ENCODE results near the gene PCGF1. TPM values are rescaled to one million over a fixed set of nuclear protein-coding genes. Genes with fewer than 3 reads are reported as not detected.
A peak's percentile ranks its signal among the peaks of the same experiment; 100 is the strongest.

PCGF1 gene
- total RNA-seq, 2 donors from 2014 or later: 18.4 to 20.2 TPM

DNA sequence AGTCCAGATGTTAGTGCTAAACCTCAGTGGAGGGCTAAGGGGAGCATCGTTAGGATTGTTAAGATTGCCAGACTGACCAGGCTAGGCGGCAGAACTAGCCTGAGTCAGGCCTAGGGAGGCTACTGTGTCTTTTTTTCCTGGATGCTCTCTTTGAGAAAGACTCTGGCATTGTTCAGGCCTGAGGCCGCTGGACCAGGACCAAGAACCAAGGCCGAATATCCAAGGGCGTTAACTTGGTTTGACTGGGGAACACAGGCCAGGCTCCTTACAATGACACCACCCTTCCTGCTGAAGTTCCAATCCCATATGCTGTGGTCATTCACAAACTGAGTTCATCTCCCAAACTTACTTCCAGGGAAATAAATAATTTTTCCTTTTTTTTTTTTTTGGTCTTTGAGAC is 32.8 kb upstream of the PCGF1 start:
- DNase-seq (no peak), ATAC-seq (no peak)
- intact Hi-C loops (cut with DNase I, micrococcal nuclease): no loop called here

DNA sequence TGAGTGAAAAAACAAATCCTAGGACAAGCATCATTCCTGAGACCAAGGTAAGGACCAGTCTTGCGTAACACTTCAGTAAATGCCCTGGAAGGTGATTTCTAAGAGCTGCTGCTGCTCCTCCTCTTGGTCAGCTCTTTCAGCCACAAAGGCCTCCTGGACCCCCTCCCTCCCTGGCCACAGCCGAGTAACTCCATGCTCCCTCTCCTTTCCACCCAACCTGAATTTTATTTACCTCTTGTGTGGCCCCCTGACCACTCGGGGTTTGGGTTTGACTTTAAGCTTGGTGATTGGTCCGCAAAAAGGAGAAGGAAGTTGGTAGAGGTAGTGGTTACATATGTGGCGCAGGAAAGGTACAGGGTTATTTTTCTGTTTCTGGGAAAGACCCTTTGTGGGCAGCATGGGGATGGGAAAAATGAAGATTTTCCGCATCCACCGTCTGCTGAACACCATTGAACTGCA is 31.4 kb upstream of the PCGF1 start:
- intact Hi-C loops (cut with DNase I, micrococcal nuclease): no loop called here
- ATAC-seq: no peak
- DNase-seq: no peak

DNA sequence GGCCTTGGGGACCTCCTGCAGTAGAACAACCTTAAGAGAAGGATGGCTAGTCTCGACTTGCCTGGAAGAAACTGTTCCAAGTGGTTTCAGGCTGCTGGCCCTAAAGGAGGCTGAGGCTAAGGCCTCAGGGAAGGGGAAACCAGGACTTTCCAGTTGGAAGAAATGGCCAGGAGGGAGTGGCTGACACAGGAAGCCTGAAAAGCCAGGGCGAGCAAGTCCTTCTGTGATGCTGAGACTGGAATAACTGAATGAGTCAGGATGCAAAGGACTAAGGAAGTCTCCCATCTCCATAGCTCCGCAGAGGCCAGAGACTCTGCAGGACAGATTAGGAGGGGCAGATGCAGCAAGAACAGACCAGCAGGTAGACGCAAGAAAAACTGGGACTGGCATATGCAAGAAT is 29.6 kb upstream of the PCGF1 start:
- intact Hi-C loops (cut with DNase I, micrococcal nuclease): no loop called here
- no peak for DNase-seq
- no peak for ATAC-seq

DNA sequence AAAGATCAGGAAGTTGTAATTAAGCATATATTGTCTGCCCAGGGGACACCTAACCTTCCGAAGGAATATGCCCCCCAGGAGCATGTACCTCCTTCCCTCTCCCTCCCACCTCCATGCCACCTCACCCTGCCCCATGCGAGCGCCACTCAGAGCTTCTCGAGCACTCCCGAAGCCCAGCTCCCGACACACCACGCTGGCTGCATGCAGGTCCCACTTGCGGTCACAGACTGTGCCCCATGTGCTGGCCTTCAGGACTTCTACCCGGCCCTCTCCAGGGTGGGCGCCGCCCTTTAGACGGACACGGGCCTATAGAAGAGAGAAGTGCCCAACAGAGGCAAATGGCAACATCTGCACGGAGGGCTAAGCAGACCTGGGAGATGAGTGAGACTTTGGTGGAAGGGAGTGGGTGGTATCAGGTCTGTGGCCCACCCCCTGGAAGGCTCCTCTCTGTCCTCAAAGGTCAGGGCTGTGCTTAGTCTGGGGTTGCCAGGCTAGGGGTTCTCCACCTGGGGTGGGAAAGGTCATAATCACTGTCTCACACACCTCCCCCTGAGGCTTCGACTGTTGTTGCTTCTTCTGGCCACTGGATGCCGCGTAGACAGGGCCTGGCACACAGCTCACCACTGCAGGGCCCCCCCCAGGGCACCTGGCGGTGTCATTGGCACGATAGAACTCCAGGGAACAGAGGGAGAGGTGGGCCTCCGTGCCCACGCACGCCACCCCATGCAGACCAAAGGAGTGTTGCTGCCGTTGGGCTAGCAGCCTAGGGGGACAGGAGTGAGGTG is 28.9 kb upstream of the PCGF1 start:
- no peak for DNase-seq

GRCh38 chr2:74535440-74535965 is 28.0 kb upstream of the PCGF1 start:
- ATAC-seq (no peak), DNase-seq (no peak)
- intact Hi-C loops (cut with DNase I, micrococcal nuclease): no loop called here

More for the DNA sequence above, 28.9 kb upstream of the PCGF1 start:
- ATAC-seq: no peak
- intact Hi-C loops (cut with DNase I, micrococcal nuclease): no loop called here

- no peak for ATAC-seq
- no peak for DNase-seq
- intact Hi-C loops (cut with DNase I, micrococcal nuclease): no loop called here
Observed at GRCh38 chr2:74534411-74534810, 26.9 kb upstream of the PCGF1 start.

- no peak for ATAC-seq
- DNase-seq: no peak
- intact Hi-C loops (cut with DNase I, micrococcal nuclease): no loop called here
Observed at GRCh38 chr2:74533464-74533863, 26.0 kb upstream of the PCGF1 start.

DNA sequence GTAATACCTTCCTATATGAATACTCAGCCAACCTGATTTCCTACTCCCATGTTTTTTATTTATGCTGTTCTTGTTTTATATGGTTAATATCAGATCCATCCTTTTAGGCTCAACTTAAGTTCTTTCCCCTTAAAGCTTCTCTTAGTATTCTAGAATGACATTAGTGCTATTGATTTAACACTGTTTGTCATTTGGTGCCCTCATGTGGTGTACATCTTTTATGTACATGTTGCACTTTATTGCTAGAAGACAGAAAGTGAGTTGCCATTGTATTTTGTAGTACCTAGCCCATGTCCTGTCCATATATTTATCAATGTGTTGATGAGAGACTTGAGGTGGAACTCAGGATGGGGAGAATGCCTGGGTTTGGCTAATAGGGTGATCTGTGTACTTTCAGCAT is 24.7 kb upstream of the PCGF1 start:
- ATAC-seq: no peak
- intact Hi-C loops (cut with DNase I, micrococcal nuclease): no loop called here
- DNase-seq: no peak

DNA sequence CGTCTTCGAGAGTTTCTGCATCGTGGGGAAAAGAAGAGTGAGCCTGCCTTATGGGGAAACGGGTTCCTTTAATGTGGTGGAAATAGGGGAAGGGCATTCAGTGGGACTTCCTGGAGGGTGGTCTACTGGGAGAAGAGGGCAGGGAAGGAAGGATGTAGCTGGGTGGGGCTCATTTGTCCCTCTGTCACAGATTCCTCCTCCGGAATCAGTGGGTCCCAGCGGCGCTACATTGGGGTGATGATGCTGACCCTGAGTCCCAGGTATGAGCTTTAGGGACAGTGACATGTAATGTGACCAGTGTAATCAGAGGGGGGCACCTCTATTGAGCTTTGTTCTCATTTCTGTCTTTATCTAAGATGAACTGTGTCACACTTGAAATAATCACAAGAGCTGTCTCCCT is 24.2 kb upstream of the PCGF1 start:
- DNase-seq (no peak), ATAC-seq (no peak)
- intact Hi-C loops (cut with DNase I, micrococcal nuclease): no loop called here

- intact Hi-C loops (cut with DNase I, micrococcal nuclease): no loop called here
- peak; percentile 31 for ATAC-seq
- DNase-seq: peak; percentile 58 to 66
Observed at GRCh38 chr2:74530239-74531187, 23.0 kb upstream of the PCGF1 start.

DNA sequence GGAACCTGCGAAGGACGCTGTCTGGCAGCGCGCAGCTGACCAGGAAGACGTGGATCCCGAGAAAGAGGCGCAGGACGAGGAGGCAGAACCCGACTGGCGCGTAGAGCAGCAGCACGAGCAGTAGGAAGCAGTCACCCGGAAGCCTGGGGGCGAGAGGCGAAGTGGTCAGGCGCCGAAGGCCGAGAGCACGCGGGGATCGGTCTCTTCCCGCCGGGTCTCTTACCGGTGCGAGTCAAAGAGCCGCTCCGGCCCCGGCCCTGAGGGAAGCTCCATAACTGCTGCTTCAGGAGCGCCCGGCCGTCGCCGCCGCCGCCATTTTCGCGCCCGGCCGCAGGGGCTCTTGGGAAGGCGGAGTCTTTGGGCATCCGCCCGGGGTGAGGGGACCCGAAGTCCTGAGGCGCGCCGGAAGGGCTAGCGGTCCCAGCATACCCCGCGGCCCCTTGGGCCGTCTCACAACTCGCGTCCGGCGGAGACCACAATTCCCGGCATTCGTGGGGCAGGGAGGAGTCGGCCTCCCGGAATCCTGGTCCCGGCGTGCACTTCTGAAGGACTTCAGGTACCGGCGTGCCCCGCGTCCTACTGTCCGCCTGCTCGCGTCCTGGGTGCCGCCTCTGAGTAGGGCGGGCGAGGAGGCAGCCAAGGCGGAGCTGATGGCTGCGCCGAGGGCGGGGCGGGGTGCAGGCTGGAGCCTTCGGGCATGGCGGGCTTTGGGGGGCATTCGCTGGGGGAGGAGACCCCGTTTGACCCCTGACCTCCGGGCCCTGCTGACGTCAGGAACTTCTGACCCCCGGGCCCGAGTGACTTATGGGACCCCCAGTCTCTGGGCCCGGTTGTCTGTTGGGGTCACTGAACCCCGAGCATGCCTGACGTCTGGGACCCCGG is 22.1 kb upstream of the PCGF1 start, which contains the start of the genes AUP1 and HTRA2:
TSS of gene AUP1 (minus strand) at position 350 of the 882 bp plus-strand sequence. CDS start at position 273, 77 bp downstream.
TSS of gene HTRA2 (plus strand) at position 577 of the 882 bp plus-strand sequence. CDS start at position 651, 74 bp downstream.
- peak; percentile 97 to 99 for DNase-seq
- intact Hi-C loops (cut with DNase I, micrococcal nuclease): no loop called here
- peak; percentile 83 for ATAC-seq

- intact Hi-C loops (cut with DNase I, micrococcal nuclease): no loop called here
- no peak for DNase-seq
- peak; percentile 11 for ATAC-seq
Observed at GRCh38 chr2:74528600-74529356, 21.3 kb upstream of the PCGF1 start.

DNA sequence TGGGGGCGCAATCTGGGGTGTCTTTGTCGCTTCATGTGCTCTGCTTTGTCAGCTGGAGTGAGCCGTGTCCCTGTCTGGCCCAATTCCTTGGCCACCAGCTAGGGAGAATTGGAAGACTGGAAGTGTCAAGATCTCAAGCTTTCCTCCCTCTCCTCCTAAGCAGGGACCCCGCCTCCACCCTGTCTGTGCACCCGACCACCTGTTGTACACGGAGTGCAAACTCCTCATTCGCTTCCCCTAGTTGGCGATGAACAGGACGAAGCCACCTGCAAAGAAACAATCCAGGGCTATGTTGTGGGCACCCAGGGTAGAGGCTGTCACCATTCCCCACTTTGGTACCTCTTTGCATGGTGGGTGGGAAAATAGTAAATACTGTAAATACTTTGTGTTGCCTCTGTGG is 20.2 kb upstream of the PCGF1 start:
- ATAC-seq (no peak), DNase-seq (no peak)
- intact Hi-C loops (cut with DNase I, micrococcal nuclease): no loop called here

GRCh38 chr2:74526649-74527230 is 19.2 kb upstream of the PCGF1 start:
- intact Hi-C loops (cut with DNase I, micrococcal nuclease): no loop called here
- ATAC-seq: no peak
- no peak for DNase-seq

DNA sequence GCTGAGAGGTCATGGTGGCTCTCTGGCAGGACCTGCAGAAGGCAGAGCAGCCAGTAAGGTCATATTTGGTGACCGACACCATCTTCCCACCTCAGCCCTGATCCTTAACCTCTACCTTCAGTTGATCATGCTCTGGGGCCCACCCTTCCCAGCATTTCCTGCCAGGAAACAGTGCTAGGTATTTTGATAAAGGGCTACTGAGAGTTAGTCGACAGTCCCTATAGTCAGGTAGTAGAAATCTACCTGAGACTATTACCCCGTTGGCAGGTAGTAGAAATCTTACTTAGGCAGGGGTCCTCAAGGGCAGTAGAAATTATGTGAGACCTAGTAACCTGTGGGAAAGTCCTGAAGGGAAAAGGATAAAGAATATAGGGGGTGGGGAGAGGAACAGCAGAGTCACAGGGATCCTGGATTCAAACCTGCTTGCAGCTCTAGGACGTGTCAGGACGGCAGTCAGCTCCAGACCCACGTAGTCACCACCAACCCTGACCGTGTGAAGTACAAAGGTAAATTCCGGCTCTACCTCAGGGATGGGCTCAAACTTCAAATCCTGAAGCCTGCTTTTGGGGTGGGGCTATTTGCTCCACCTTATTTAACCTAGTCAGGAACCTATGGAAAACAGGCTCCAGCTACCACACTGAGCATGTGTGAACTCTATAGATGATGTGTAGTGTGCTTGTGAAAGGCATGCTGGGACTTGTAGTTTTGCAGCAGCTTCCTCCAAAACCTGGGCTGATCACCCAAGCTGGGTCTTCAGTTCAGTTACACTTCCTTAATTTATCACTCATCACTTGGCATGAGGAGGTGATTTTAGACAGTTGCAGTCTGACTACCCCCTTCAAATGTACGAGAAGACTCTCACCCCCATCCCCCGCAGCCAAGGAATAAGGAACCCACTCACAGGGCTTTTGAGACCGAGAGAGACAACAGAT is 18.5 kb upstream of the PCGF1 start, which contains the start of gene DQX1:
TSS of gene DQX1 (minus strand) at position 515 of the 932 bp plus-strand sequence. CDS start at position 13, 502 bp downstream.
- ATAC-seq (peak; percentile 64), DNase-seq (peak; percentile 68 to 78)
- intact Hi-C loops (cut with DNase I, micrococcal nuclease): no loop called here
